ENCODE results near the gene ALOXE3. TPM values are rescaled to one million over a fixed set of nuclear protein-coding genes. Genes with fewer than 3 reads are reported as not detected.

Gene ALOXE3
- total and polyA plus RNA-seq, 12 donors = not detected

- DNase-seq = no peak
- Histone ChIP-seq H3K4me3 (no peak overlapping the region), H3K36me3 (replicated peaks in 1 of 2) (no peaks in the 10 kb centered on the region), H3K4me1 (replicated peaks in 1 of 2) (peaks cover 0 to 6% of the 10 kb centered on the region in 2 donors), H3K27ac (no peak overlapping the region), H3K9me3 (replicated peaks in 1 of 3) (no peaks in the 10 kb centered on the region), H3K27me3 (peaks cover 16% of the 10 kb centered on the region)
- intact Hi-C loops (cut with DNase I) = no loop called here
- no peak for TF ChIP-seq POLR2A (IDR thresholded peaks at IDR 0.05)
- TF ChIP-seq CTCF (IDR thresholded peaks at IDR 0.05) = no peak
- 66 to 79% (median 76%) methylated on average over 5 of the region's 5 CpGs for WGBS, 4 donors
Observed at GRCh38 chr17:8105957-8106398, 12.3 kb downstream of the ALOXE3 start.

GRCh38 chr17:8104911-8105310 lies 13.4 kb downstream of the ALOXE3 start:
- TF ChIP-seq CTCF (IDR thresholded peaks at IDR 0.05) = no peak
- TF ChIP-seq POLR2A (IDR thresholded peaks at IDR 0.05) = no peak
- Histone ChIP-seq H3K27me3 (peaks cover 8% of the 10 kb centered on the region), H3K27ac (no peak overlapping the region), H3K9me3 (replicated peaks in 1 of 3) (no peaks in the 10 kb centered on the region), H3K36me3 (replicated peaks in 1 of 2) (no peaks in the 10 kb centered on the region), H3K4me3 (no peak overlapping the region), H3K4me1 (replicated peaks in 1 of 2) (peaks cover 0 to 2% of the 10 kb centered on the region in 2 donors)
- 74 to 84% (median 79%) methylated on average over 8 of the region's 8 CpGs for WGBS, 4 donors
- no peak for DNase-seq
- intact Hi-C loops (cut with DNase I) = no loop called here

- TF ChIP-seq CTCF (IDR thresholded peaks at IDR 0.05) (no peak), POLR2A (IDR thresholded peaks at IDR 0.05) (no peak)
- H3K9me3 ChIP-seq (replicated peaks in 1 of 3) = no peaks in the 10 kb centered on the region
- no peak overlapping the region for H3K4me3 ChIP-seq
- 59 to 70% (median 59%) methylated on average over 4 of the region's 4 CpGs for WGBS, 4 donors
- no peaks in the 10 kb centered on the region for H3K4me1 ChIP-seq (replicated peaks in 1 of 2)
- intact Hi-C loops (cut with DNase I) = no loop called here
- no peaks in the 10 kb centered on the region for H3K27me3 ChIP-seq
- peak; percentile 50 to 81 (median 63) for DNase-seq
- no peaks in the 10 kb centered on the region for H3K36me3 ChIP-seq (replicated peaks in 1 of 2)
- H3K27ac ChIP-seq = no peak overlapping the region
Observed at GRCh38 chr17:8103549-8103948, 14.8 kb downstream of the ALOXE3 start.

GRCh38 chr17:8101721-8102120 lies 16.6 kb downstream of the ALOXE3 start:
- Histone ChIP-seq H3K27ac (no peak overlapping the region), H3K4me1 (replicated peaks in 1 of 2) (no peaks in the 10 kb centered on the region), H3K4me3 (no peak overlapping the region), H3K9me3 (replicated peaks in 1 of 3) (no peaks in the 10 kb centered on the region), H3K36me3 (replicated peaks in 1 of 2) (no peaks in the 10 kb centered on the region), H3K27me3 (no peaks in the 10 kb centered on the region)
- TF ChIP-seq POLR2A (IDR thresholded peaks at IDR 0.05) (no peak), CTCF (IDR thresholded peaks at IDR 0.05) (no peak)
- 76 to 89% (median 79%) methylated on average over 6 of the region's 6 CpGs for WGBS, 4 donors
- intact Hi-C loops (cut with DNase I) = no loop called here
- no peak for DNase-seq
